Measurements from ENCODE around the gene FFAR2.

DNA sequence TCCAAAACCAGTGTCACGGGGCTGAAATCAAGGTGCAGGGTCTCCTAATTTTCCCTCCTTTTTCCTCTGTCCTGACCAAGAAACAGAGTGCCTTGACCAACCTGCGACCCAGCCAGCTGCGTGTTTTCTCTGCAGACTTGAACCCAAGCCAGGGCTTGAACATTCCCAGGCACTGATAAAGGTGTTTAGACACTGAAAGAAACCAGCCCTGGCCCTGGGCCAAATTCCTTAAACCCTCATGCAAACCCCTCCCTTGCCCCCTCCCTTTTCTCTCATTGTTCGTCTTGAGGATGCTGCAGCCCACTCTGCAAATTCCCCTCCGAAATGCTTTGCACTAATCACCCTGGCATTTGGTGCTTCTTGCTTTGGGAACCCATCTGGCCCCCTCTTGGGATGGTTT lies 9.5 kb upstream of the FFAR2 start:
- no peak for TF ChIP-seq NPAS2 (CRISPR knock-in tag; IDR thresholded peaks at IDR 0.05; ENCODE audit: borderline replicate concordance)
- TF ChIP-seq, protein P1, sequence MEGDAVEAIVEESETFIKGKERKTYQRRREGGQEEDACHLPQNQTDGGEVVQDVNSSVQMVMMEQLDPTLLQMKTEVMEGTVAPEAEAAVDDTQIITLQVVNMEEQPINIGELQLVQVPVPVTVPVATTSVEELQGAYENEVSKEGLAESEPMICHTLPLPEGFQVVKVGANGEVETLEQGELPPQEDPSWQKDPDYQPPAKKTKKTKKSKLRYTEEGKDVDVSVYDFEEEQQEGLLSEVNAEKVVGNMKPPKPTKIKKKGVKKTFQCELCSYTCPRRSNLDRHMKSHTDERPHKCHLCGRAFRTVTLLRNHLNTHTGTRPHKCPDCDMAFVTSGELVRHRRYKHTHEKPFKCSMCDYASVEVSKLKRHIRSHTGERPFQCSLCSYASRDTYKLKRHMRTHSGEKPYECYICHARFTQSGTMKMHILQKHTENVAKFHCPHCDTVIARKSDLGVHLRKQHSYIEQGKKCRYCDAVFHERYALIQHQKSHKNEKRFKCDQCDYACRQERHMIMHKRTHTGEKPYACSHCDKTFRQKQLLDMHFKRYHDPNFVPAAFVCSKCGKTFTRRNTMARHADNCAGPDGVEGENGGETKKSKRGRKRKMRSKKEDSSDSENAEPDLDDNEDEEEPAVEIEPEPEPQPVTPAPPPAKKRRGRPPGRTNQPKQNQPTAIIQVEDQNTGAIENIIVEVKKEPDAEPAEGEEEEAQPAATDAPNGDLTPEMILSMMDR (IDR thresholded peaks at IDR 0.05): no peak
- no peak for TF ChIP-seq NR3C1 (IDR thresholded peaks at IDR 0.05)
- TF ChIP-seq EHF (CRISPR knock-in tag; IDR thresholded peaks at IDR 0.05): no peak
- no peak for TF ChIP-seq MAX (IDR thresholded peaks at IDR 0.05)
- TF ChIP-seq POLR2A (IDR thresholded peaks at IDR 0.05; ENCODE audit: low read length): no peak
- TF ChIP-seq, protein P2, sequence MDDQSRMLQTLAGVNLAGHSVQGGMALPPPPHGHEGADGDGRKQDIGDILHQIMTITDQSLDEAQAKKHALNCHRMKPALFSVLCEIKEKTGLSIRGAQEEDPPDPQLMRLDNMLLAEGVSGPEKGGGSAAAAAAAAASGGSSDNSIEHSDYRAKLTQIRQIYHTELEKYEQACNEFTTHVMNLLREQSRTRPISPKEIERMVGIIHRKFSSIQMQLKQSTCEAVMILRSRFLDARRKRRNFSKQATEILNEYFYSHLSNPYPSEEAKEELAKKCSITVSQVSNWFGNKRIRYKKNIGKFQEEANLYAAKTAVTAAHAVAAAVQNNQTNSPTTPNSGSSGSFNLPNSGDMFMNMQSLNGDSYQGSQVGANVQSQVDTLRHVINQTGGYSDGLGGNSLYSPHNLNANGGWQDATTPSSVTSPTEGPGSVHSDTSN (IDR thresholded peaks at IDR 0.05): no peak
- TF ChIP-seq CHD4 (IDR thresholded peaks at IDR 0.05; ENCODE audit: borderline replicate concordance): no peak
- TF ChIP-seq EP300 (IDR thresholded peaks at IDR 0.05): no peak
- TF ChIP-seq EHMT2 (IDR thresholded peaks at IDR 0.05; ENCODE audit: low read depth): no peak

Data from A549 (cell line).